GM23338 (cell line): ENCODE results near the gene ITPRID2. TPM values are rescaled to one million over a fixed set of nuclear protein-coding genes. Genes with fewer than 3 reads are reported as not detected.

Experiments
- ATAC-seq: fragments of 200-7000 bp; cut with Tn5 transposase; 3 replicates; pipeline ENCODE4 v1.9.1; 2020
- DNase-seq: peaks from one replicate; pipeline ENCODE4 v3.0.0-alpha.2; 2015; ENCODE audit warnings: low spot score
- H2AFZ ChIP-seq: fragments of 200-600 bp; sonication (generic); 2 replicates; pipeline ENCODE4 v1.8.0; 2016; ENCODE audit warnings: antibody characterized with exemption, mild to moderate bottlenecking, moderate library complexity
- H3F3A ChIP-seq: fragments of 200-600 bp; sonication (generic); replicated peaks from 2 replicates; pipeline ENCODE4 v1.8.0; 2017; ENCODE audit warnings: antibody characterized with exemption, mixed run types, low read depth
- H3K27ac ChIP-seq: fragments of 200-600 bp; sonication (generic); 2 replicates; pipeline ENCODE4 v1.6.1; 2016; ENCODE audit warnings: low read depth
- H3K27me3 ChIP-seq: fragments of 200-600 bp; sonication (generic); 2 replicates; pipeline ENCODE4 v1.8.0; 2016; ENCODE audit warnings: mild to moderate bottlenecking, mixed run types, moderate library complexity; ENCODE audit not compliant: insufficient read depth
- H3K36me3 ChIP-seq: fragments of 200-600 bp; sonication (generic); 2 replicates; pipeline ENCODE4 v1.8.0; 2016; ENCODE audit warnings: mild to moderate bottlenecking; ENCODE audit not compliant: insufficient read depth
- H3K4me1 ChIP-seq: fragments of 200-600 bp; sonication (generic); 2 replicates; pipeline ENCODE4 v1.8.0; 2016; ENCODE audit warnings: mild to moderate bottlenecking, moderate library complexity; ENCODE audit not compliant: insufficient read depth
- H3K4me2 ChIP-seq: fragments of 200-600 bp; sonication (generic); 2 replicates; pipeline ENCODE4 v1.7.1; 2017; ENCODE audit warnings: mixed run types
- H3K4me3 ChIP-seq: fragments of 200-600 bp; sonication (generic); 2 replicates; pipeline ENCODE4 v1.6.1; 2016; ENCODE audit warnings: mixed run types
- H3K79me2 ChIP-seq: fragments of 200-600 bp; sonication (generic); replicated peaks from 2 replicates; pipeline ENCODE4 v1.8.0; 2017; ENCODE audit warnings: mild to moderate bottlenecking; ENCODE audit not compliant: insufficient read depth
- H3K9me2 ChIP-seq: fragments of 200-600 bp; sonication (generic); 2 replicates; pipeline ENCODE4 v1.8.0; 2017; ENCODE audit not compliant: insufficient read depth
- H4K20me1 ChIP-seq: fragments of 200-600 bp; sonication (generic); replicated peaks from 2 replicates; pipeline ENCODE4 v1.8.0; 2017; ENCODE audit warnings: mild to moderate bottlenecking; ENCODE audit not compliant: insufficient read depth
- H3K27ac Mint-ChIP-seq: 2 replicates; pipeline ENCODE4 v1.8.0; 2020; ENCODE audit warnings: inconsistent platforms, mild to moderate bottlenecking, moderate library complexity, mixed read lengths
- H3K27me3 Mint-ChIP-seq: 3 replicates; pipeline ENCODE4 v1.8.0; 2022; ENCODE audit warnings: low read depth, mild to moderate bottlenecking, moderate library complexity, mixed read lengths, inconsistent platforms; ENCODE audit not compliant: insufficient read depth, poor library complexity
- H3K36me3 Mint-ChIP-seq: 3 replicates; pipeline ENCODE4 v1.8.0; 2021; ENCODE audit warnings: low read depth, mild to moderate bottlenecking, inconsistent platforms, moderate library complexity, mixed read lengths
- H3K4me1 Mint-ChIP-seq: 3 replicates; pipeline ENCODE4 v1.8.0; 2020; ENCODE audit warnings: mild to moderate bottlenecking, inconsistent platforms, mixed read lengths
- H3K4me3 Mint-ChIP-seq: 3 replicates; pipeline ENCODE4 v1.8.0; 2021; ENCODE audit warnings: moderate library complexity, mild to moderate bottlenecking, inconsistent platforms, mixed read lengths
- H3K9me3 Mint-ChIP-seq: 3 replicates; pipeline ENCODE4 v1.8.0; 2020; ENCODE audit warnings: moderate library complexity, mild to moderate bottlenecking, inconsistent platforms, mixed read lengths
- CREB1 ChIP-seq: fragments of 250-450 bp; sonication (Bioruptor Pico); IDR thresholded peaks from 2 replicates; pipeline ENCODE4 v1.5.0; 2020; ENCODE audit warnings: low read depth, mild to moderate bottlenecking, moderate library complexity
- CTCF ChIP-seq, 2 experiments: fragments of 200-600 bp in 1 of 2; sonication (generic) in 1 of 2; conservative IDR thresholded peaks; 2 replicates each; pipeline versions ENCODE4 v1.5.1 to v1.6.1; 2016 to 2017; ENCODE audit warnings: antibody characterized with exemption in 2 of 2, low read depth in 2 of 2, mild to moderate bottlenecking in 2 of 2, moderate library complexity in 1 of 2
- ETS1 ChIP-seq: IDR thresholded peaks from 2 replicates; pipeline ENCODE4 v1.6.1; 2016; ENCODE audit warnings: antibody characterized with exemption
- EZH2 ChIP-seq: fragments of 200-600 bp; sonication (generic); IDR thresholded peaks from one replicate; pipeline ENCODE4 v1.8.0; 2017; ENCODE audit warnings: antibody characterized with exemption, mild to moderate bottlenecking, low read depth; ENCODE audit not compliant: unreplicated experiment
- EZH2phosphoT487 ChIP-seq: fragments of 200-600 bp; sonication (generic); IDR thresholded peaks from one replicate; pipeline ENCODE4 v1.8.1; 2018; ENCODE audit warnings: antibody characterized with exemption; ENCODE audit not compliant: unreplicated experiment
- JUNB ChIP-seq: IDR thresholded peaks from one replicate; pipeline ENCODE4 v1.6.1; 2016; ENCODE audit warnings: antibody characterized with exemption; ENCODE audit not compliant: unreplicated experiment
- NANOG ChIP-seq: IDR thresholded peaks from 2 replicates; pipeline ENCODE4 v1.6.1; 2016; ENCODE audit warnings: antibody characterized with exemption, borderline replicate concordance
- POLR2AphosphoS5 ChIP-seq: IDR thresholded peaks from 2 replicates; pipeline ENCODE4 v1.6.1; 2016; ENCODE audit warnings: antibody characterized with exemption, low read depth
- REST ChIP-seq: IDR thresholded peaks from one replicate; pipeline ENCODE4 v1.6.1; 2018; ENCODE audit warnings: antibody characterized with exemption; ENCODE audit not compliant: unreplicated experiment
- STAT1 ChIP-seq: IDR thresholded peaks from one replicate; pipeline ENCODE4 v1.6.1; 2016; ENCODE audit warnings: antibody characterized with exemption; ENCODE audit not compliant: unreplicated experiment
- ZNF114 ChIP-seq: fragments of 250-450 bp; sonication (Bioruptor Pico); IDR thresholded peaks from 2 replicates; pipeline ENCODE4 v1.5.0; 2020; ENCODE audit warnings: mild to moderate bottlenecking, moderate library complexity
- ZNF331 ChIP-seq: fragments of 250-450 bp; sonication (Bioruptor Pico); IDR thresholded peaks from 2 replicates; pipeline ENCODE4 v1.5.0; 2020; ENCODE audit warnings: low read depth, mild to moderate bottlenecking, moderate library complexity
- ZNF462 ChIP-seq: fragments of 250-450 bp; sonication (Bioruptor Pico); IDR thresholded peaks from 2 replicates; pipeline ENCODE4 v1.5.0; 2020; ENCODE audit warnings: mild to moderate bottlenecking, moderate library complexity
- polyA plus RNA-seq: library from polyadenylated mRNA; unstranded; fragments of >200 nt; fragmentation: Nextera tagmentation; extraction: Ambion mirVana; gene quantifications from 2 replicates; pipeline ENCODE4 v1.2.1, GENCODE V29; 2016
- total RNA-seq: library from RNA; depleted of rRNA; stranded (reverse); fragments of >200 nt; shearing (Covaris generic); gene quantifications from 2 replicates; pipeline ENCODE4 v1.2.3, GENCODE V29; 2014

The ITPRID2 gene
- total and polyA plus RNA-seq, 2 experiments from 2014 or later, result 4.4 to 12.0 TPM

GRCh38 chr2:181946444-181947127, 55.1 kb downstream of the ITPRID2 start:
- Mint-ChIP-seq H3K4me3 (no peak overlapping the region), H3K27ac (no peak overlapping the region)

More at GRCh38 chr2:181946444-181947127, 55.1 kb downstream of the ITPRID2 start:
- Histone ChIP-seq H2AFZ (no peak overlapping the region; the same call in 1 of the 2 replicates), H3K79me2 (no peaks in the 10 kb centered on the region), H3K4me2 (no peak overlapping the region), H3K4me3 (no peak overlapping the region), H3K4me1 (peaks cover 6% of the 10 kb centered on the region; the same call in 1 of the 2 replicates), H3K27ac (no peak overlapping the region), H3K36me3 (no peaks in the 10 kb centered on the region), H3K9me2 (peaks cover 4% of the 10 kb centered on the region; the same call in 1 of the 2 replicates), H4K20me1 (no peaks in the 10 kb centered on the region), H3K27me3 (no peaks in the 10 kb centered on the region), H3F3A (no peaks in the 10 kb centered on the region)
- ATAC-seq (no peak), DNase-seq (no peak)
- no peaks in the 10 kb centered on the region for H3K27me3 Mint-ChIP-seq
- H3K4me1 Mint-ChIP-seq, result no peaks in the 10 kb centered on the region; the same call in 2 of the 3 replicates
- H3K9me3 Mint-ChIP-seq, result no peaks in the 10 kb centered on the region
- no peak for TF ChIP-seq REST
- no peak for TF ChIP-seq EZH2
- no peak for TF ChIP-seq ZNF462
- no peak for TF ChIP-seq JUNB
- TF ChIP-seq NANOG, result no peak
- TF ChIP-seq POLR2AphosphoS5, result no peak
- TF ChIP-seq EZH2phosphoT487, result no peak
- no peak for TF ChIP-seq ZNF114 (CRISPR knock-in tag)
- TF ChIP-seq STAT1, result no peak
- TF ChIP-seq ETS1, result no peak
- TF ChIP-seq CREB1, result no peak
- no peak for TF ChIP-seq CTCF (conservative IDR thresholded peaks at IDR 0.05; ENCODE audit: low read depth in 2 of 2)
- no peak for TF ChIP-seq ZNF331 (CRISPR knock-in tag)
- no peaks in the 10 kb centered on the region for H3K36me3 Mint-ChIP-seq
